Right lobe of liver (tissue), 6 donors: ENCODE measurements around the gene NRF1. TPM values are rescaled to one million over a fixed set of nuclear protein-coding genes. Genes with fewer than 3 reads are reported as not detected.

ENCODE experiments used
- ATAC-seq, 4 donors: fragments of 200-7000 bp; cut with Tn5 transposase; one replicate each; pipeline ENCODE4 v1.9.1; 2020; ENCODE audit warnings: mild to moderate bottlenecking in 4 of 4, moderate library complexity in 4 of 4
- DNase-seq, 3 donors: peaks; one replicate each; pipeline ENCODE4 v3.0.0-alpha.2; 2020
- H3K27ac ChIP-seq, 3 donors: fragments of 200-600 bp; one replicate each; pipeline ENCODE4 v1.8.0; 2022
- H3K27me3 ChIP-seq, 2 donors: fragments of 200-600 bp; one replicate each; pipeline ENCODE4 v1.8.0; 2022
- H3K36me3 ChIP-seq, 4 donors: fragments of 200-600 bp; sonication (generic) in 1 of 4; one replicate each; pipeline versions ENCODE4 v1.5.1 to v1.8.0; 2017 to 2022; ENCODE audit warnings: control low read depth in 1 of 4
- H3K4me1 ChIP-seq, 4 donors: fragments of 200-600 bp; sonication (generic) in 1 of 4; one replicate each; pipeline versions ENCODE4 v1.5.1 to v1.8.0; 2017 to 2022; ENCODE audit warnings: control low read depth in 1 of 4
- H3K4me3 ChIP-seq, 3 donors: fragments of 200-600 bp; one replicate each; pipeline ENCODE4 v1.8.0; 2022
- H3K9me3 ChIP-seq, 4 donors: fragments of 200-600 bp; sonication (generic) in 1 of 4; one replicate each; pipeline versions ENCODE4 v1.5.1 to v1.8.0; 2017 to 2022; ENCODE audit warnings: control low read depth in 1 of 4
- POLR2A ChIP-seq: fragments of 450-650 bp; IDR thresholded peaks from one replicate; pipeline ENCODE4 v1.6.1; 2017; ENCODE audit warnings: antibody characterized with exemption, mild to moderate bottlenecking
- WGBS: methylation state at CpG from one replicate; pipeline ENCODE4 v1.1.6; 2018; ENCODE audit warnings: low coverage, low lambda C conversion rate; ENCODE audit not compliant: insufficient coverage; ENCODE audit errors: missing lambda C conversion rate; 5-methylcytosine and 5-hydroxymethylcytosine counted together
- intact Hi-C, 2 donors: fragments of 100-400 bp; cut with DNase I; formaldehyde crosslinking; loops; one replicate each; pipeline versions ENCODE4 v1.11.2 to v1.14.1; 2022
- total RNA-seq, 6 experiments: library from RNA; depleted of rRNA in 2 of 6; stranded (reverse); fragments of >200 nt in 2 of 6; fragmentation: NEBNext Ultra II Directional in 3 of 6; extraction: Animal tissue kit (Norgen Biotek cat#: 25700) in 3 of 6; gene quantifications; one replicate each; pipeline versions ENCODE4 v1.1.0 to v1.2.4, GENCODE V29; 2016 to 2023
- TF ChIP-seq, protein P1 (sequence below), 4 donors: fragments of 200-600 bp in 3 of 4; fragments of 450-650 bp in 1 of 4; IDR thresholded peaks; one replicate each; pipeline versions ENCODE4 v1.5.1 to v1.8.0; 2016 to 2022; ENCODE audit warnings: antibody characterized with exemption in 4 of 4, mild to moderate bottlenecking in 2 of 4
- donor health status: DM: no; HTN: yes; CAD: no.
- donor health status: DM: no; HTN: no; CAD: no.
- donor health status: DM: no; HTN: no; CAD: no.
- donor health status: DM: no; HTN: yes; CAD: no.
- donor health status: DM: no; HTN: yes; CAD: no.

The NRF1 gene
- total RNA-seq, 6 experiments from 2014 or later: 3.9 to 6.8 (median 5.3) TPM

GRCh38 chr7:129569811-129570215, 41.7 kb upstream of the NRF1 start:
- TF ChIP-seq, protein P1, sequence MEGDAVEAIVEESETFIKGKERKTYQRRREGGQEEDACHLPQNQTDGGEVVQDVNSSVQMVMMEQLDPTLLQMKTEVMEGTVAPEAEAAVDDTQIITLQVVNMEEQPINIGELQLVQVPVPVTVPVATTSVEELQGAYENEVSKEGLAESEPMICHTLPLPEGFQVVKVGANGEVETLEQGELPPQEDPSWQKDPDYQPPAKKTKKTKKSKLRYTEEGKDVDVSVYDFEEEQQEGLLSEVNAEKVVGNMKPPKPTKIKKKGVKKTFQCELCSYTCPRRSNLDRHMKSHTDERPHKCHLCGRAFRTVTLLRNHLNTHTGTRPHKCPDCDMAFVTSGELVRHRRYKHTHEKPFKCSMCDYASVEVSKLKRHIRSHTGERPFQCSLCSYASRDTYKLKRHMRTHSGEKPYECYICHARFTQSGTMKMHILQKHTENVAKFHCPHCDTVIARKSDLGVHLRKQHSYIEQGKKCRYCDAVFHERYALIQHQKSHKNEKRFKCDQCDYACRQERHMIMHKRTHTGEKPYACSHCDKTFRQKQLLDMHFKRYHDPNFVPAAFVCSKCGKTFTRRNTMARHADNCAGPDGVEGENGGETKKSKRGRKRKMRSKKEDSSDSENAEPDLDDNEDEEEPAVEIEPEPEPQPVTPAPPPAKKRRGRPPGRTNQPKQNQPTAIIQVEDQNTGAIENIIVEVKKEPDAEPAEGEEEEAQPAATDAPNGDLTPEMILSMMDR (IDR thresholded peaks at IDR 0.05): no peak
- TF ChIP-seq POLR2A: no peak
- peak in 1 of 3 donors; percentile 34 for DNase-seq
- Histone ChIP-seq H3K36me3 (no peaks in the 10 kb centered on the region), H3K4me1 (no peaks in the 10 kb centered on the region), H3K27me3 (no peaks in the 10 kb centered on the region), H3K9me3 (no peaks in the 10 kb centered on the region), H3K4me3 (no peak overlapping the region), H3K27ac (no peak overlapping the region)
- 30% methylated on average over 1 of the region's 2 CpGs for WGBS
- peak in 3 of 4 donors; percentile 53 to 95 (median 56) for ATAC-seq
- intact Hi-C loops: no loop called here

DNA sequence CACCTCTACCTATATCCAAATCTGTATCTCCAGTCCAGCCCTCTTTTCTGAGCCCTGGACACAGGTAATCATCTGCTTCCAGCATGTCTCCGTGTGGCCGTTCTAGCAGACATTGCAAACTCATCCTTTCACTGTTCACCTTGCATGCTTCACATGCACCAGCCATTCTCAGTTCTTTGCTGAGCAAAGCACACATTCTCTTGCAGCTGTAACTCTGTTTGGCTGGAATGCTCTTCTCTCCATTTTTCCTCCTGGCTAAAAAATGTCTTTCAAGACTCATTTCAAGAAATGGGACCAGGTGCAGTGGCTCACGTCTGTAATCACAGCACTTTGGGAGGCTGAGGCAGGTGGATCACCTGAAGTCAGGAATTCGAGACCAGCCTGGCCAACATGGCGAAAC, 40.3 kb upstream of the NRF1 start:
- TF ChIP-seq, protein P1 (IDR thresholded peaks at IDR 0.05): no peak
- no peaks in the 10 kb centered on the region for H3K9me3 ChIP-seq
- no peaks in the 10 kb centered on the region for H3K27me3 ChIP-seq
- no peaks in the 10 kb centered on the region for H3K36me3 ChIP-seq
- H3K4me1 ChIP-seq: no peaks in the 10 kb centered on the region
- ATAC-seq (no peak), DNase-seq (no peak)
- no peak overlapping the region for H3K4me3 ChIP-seq
- intact Hi-C loops: no loop called here
- WGBS: 72% methylated on average over 3 of the region's 5 CpGs
- no peak overlapping the region for H3K27ac ChIP-seq

DNA sequence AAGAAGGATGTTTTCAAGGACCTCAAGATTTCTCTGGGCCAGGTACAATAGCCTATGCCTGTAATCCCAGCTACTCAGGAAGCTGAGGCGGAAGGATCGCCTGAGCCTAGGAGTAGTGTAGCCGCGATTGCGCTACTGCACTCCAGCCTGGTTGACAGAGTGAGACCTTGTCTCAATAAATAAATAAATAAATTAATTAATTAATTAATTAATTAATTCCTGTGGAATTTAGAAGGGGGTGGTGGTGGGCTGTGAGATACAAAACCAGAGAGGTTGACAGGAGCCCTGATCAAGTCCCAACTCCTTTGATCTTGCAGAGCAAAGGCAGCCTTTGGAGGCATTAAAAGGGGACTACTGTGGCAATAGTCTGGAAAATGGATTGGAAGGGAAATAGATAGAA, 39.3 kb upstream of the NRF1 start:
- intact Hi-C loops: no loop called here
- DNase-seq: no peak

DNA sequence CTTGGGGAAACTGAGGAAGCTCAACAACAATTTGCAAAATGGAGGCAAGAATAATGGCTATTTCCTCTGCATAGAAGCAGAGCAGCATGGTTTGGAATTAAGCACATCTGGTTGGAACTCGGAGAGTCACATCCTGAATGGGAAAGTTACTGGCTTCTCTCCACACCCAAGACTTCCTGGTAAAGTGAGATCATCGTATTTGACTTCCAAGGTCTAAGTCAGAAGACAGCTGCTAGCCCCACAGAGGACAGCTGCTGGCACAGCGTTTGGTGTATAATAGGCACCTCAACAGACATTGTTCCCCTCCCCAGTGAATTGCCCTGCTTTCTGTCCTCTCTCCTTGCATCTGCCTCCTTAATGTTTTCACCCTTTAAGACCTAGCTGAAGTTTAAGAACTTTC, 37.0 kb upstream of the NRF1 start:
- H3K27ac ChIP-seq: no peak overlapping the region
- ATAC-seq: peak in 1 of 4 donors; percentile 18
- intact Hi-C loops: no loop called here
- WGBS: 46% methylated on average over 3 of the region's 3 CpGs
- no peaks in the 10 kb centered on the region for H3K4me1 ChIP-seq
- H3K9me3 ChIP-seq: no peaks in the 10 kb centered on the region
- H3K27me3 ChIP-seq: no peaks in the 10 kb centered on the region
- TF ChIP-seq, protein P1 (IDR thresholded peaks at IDR 0.05): no peak
- TF ChIP-seq POLR2A: no peak
- no peaks in the 10 kb centered on the region for H3K36me3 ChIP-seq
- DNase-seq: no peak
- no peak overlapping the region for H3K4me3 ChIP-seq

More for the DNA sequence above, 39.3 kb upstream of the NRF1 start:
- Histone ChIP-seq H3K4me3 (no peak overlapping the region), H3K27me3 (no peaks in the 10 kb centered on the region), H3K27ac (no peak overlapping the region), H3K9me3 (no peaks in the 10 kb centered on the region), H3K36me3 (no peaks in the 10 kb centered on the region), H3K4me1 (no peaks in the 10 kb centered on the region)
- no peak for TF ChIP-seq POLR2A
- TF ChIP-seq, protein P1 (IDR thresholded peaks at IDR 0.05): no peak
- ATAC-seq: no peak
- 98% methylated on average over 5 of the region's 5 CpGs for WGBS

DNA sequence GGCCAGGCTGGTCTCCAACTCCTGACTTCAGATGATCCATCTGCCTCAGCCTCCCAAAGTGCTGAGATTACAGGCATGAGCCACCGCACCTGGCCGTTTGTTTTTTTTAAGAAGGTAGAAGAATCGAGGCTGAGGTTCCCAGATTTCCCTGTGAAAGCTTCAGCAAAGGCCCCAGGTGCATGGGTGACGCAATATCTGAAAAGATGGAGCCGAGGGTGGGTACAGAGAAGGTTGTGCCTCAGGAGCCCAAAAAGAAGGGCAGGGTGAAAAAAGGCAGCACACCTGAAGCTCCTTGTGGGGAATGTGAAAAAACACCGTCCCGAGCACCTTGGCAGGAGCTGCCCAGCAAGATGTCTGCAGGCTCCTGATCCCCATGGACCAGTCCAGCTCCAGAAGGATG, 35.8 kb upstream of the NRF1 start:
- WGBS: 78% methylated on average over 7 of the region's 7 CpGs

More for the DNA sequence above, 35.8 kb upstream of the NRF1 start:
- Histone ChIP-seq H3K27me3 (no peaks in the 10 kb centered on the region), H3K4me3 (no peak overlapping the region), H3K27ac (no peak overlapping the region), H3K36me3 (no peaks in the 10 kb centered on the region), H3K4me1 (no peaks in the 10 kb centered on the region), H3K9me3 (no peaks in the 10 kb centered on the region)
- no peak for DNase-seq
- TF ChIP-seq, protein P1 (IDR thresholded peaks at IDR 0.05): no peak
- no peak for TF ChIP-seq POLR2A
- intact Hi-C loops: no loop called here
- ATAC-seq: no peak
